Activated T-helper 9 cell treated with anti-CD3 and anti-CD28 coated beads, Interleukin-2, amount 50 U/mL, for 16 hours (primary cell): ENCODE measurements around the gene NOTUM.

ENCODE experiments used
- DNase-seq: peaks from one replicate; pipeline ENCODE4 v3.0.0-alpha.2; 2020; ENCODE audit warnings: low read depth

Gene NOTUM

GRCh38 chr17:81961087-81961511, at the start of gene NOTUM:
Gene NOTUM, minus strand, starts transcription at chr17:81961187. Its CDS starts 278 bp downstream, at chr17:81960909.
- no peak for DNase-seq

GRCh38 chr17:82009413-82009812, 48.4 kb upstream of the NOTUM start:
- no peak for DNase-seq

DNA sequence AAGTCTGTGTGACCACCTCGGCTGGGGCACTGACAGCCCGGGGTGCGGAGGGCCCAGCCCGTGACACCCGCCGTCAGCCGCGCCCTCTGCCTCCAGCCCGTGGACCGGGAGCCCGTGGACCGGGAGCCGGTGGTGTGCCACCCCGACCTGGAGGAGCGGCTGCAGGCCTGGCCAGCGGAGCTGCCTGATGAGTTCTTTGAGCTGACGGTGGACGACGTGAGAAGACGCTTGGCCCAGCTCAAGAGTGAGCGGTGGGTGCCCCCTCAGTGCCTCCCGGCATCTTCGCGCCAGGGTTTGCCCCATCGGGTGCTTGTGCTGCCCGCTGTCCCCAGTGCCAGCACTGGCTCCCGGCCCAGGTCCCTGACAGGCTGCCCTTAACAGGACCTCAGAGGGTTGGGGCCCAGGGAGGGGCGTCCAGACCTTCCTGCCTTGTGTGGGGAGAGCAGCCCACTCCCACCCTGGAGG, 48.0 kb upstream of the NOTUM start:
- no peak for DNase-seq

DNA sequence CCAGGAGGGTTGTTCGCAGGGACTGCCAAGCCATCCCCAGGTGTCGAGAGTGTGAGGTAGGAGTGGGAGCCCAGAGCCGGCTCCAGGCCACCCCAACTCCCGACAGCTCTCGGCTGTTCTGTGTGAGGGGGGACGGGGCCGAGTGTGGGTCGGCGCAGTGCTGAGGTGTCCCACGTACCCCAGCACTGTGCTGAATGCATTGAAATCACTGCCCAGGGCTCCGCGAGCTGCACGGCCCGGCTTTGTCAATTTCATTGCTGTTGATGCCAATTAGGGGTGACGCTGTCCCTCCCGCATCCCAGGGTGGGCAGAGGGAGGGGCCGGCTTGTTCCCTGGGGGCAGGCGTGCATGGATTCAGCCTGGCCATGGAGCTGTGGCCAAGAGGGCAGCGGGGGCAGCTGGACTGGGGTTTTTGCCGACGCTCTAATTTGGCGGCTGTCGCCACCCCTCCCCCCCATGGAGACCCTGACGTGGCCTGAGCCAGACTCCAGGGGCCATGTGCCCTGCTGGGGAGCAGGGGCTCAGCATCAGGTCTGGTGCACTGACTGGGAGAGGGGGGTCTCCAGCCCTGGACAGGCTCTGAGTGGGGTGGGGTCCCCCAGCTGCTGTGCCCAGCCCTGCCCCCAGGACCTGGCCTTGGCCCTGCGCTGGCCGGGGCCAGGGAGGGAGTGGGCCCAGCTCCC, 47.4 kb upstream of the NOTUM start:
- DNase-seq: no peak

- no peak for DNase-seq
Measured at GRCh38 chr17:82007495-82008257, 46.7 kb upstream of the NOTUM start.

- no peak for DNase-seq
Measured at GRCh38 chr17:82007228-82007494, 46.2 kb upstream of the NOTUM start.

DNA sequence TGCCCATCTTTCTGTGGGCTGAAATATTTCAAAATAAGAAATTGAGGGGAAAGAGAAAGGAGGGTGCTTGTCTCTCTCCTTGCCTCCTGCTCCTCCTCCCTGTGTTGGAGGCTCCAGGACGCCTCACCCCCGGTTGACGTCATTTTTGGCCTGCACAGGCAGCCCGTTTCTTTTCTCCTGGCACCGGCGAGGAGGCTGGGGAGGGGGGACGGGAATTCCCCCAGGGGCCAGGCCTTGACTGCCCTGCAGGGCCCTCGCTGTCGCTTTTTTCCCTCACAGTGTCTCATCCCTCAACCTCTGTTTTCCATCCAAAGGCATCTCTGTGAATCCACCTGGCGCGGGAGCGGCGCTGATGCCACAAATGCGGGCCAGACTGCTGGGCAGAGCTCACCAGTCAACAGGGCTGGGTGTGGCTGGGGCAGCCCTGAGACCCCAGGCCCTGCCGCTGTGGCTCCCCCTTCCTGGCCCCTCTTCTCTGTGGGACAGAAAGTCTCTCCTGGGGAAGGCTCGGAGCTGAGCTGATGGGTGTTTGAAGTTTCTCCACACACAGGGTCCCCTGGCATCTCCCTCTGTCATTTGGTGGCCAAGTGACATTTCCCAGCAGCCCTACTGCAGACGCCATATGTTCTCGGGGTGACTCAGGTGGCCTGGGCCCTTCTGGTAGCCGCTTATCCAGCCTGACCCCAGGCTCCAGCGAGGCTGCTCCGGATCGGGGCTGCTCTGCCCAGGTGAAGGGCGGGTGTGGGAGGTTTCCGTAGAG, 45.7 kb upstream of the NOTUM start:
- DNase-seq: no peak

DNA sequence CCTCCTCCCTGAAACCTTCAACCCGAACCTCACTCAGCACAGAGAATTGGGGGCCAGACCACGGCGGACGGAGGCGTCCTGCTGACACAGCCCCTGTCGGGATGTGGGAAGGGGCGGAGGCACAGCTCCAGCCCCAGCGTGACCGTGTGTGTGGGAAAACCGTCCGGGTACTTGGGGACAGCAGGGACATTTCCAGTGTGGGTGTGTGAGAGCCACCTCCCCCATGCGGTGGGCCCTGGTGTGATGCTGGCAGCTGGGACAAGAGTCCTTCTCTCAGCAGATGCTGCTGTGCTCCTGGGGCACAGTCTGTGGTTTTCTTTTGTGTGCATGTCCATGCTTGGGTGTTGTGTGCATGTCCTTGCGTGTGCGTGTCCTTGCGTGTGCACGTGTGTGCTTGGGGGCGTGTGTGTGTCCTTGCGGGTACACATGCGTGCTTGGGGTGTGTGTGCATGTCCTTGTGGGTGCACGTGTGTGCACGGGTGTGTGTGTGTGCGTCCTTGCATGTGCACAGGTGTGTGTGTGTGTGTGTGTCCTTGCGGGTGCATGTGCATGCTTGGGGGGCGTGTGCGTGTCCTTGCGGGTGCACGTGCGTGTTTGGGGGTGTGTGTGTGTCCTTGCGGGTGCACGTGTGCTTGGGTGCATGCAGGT, 44.8 kb upstream of the NOTUM start:
- no peak for DNase-seq

GRCh38 chr17:82004517-82005455, 43.8 kb upstream of the NOTUM start:
- no peak for DNase-seq

GRCh38 chr17:82003411-82004381, 42.7 kb upstream of the NOTUM start:
- DNase-seq: peak; percentile 36

- no peak for DNase-seq
Measured at GRCh38 chr17:82001571-82002056, 40.6 kb upstream of the NOTUM start.

- no peak for DNase-seq
Measured at GRCh38 chr17:82000803-82001570, 40.0 kb upstream of the NOTUM start.

- DNase-seq: no peak
Measured at GRCh38 chr17:81999976-82000802, 39.2 kb upstream of the NOTUM start.

DNA sequence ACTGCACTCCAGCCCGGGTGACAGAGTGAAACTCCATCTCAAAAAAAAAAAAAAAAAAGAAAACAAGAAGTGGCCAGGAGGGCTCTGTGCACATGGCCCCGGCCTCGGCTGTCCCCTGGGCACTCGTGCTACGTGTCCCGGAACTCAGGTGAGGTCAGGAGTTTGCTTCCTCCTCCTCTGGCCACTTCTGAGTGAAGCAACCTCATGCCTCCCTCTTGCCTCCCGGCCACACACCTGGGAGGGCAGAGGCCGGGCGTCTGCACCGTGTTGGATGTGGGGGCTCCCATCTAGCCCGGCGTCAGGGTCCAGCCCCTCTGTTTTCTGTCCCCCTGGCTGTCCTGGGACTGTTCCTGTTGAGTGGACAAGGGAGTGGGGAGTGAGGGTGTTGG, 38.6 kb upstream of the NOTUM start:
- no peak for DNase-seq

- DNase-seq: no peak
Measured at GRCh38 chr17:81998691-81999438, 37.9 kb upstream of the NOTUM start.

- DNase-seq: no peak
Measured at GRCh38 chr17:81998212-81998611, 37.2 kb upstream of the NOTUM start.

DNA sequence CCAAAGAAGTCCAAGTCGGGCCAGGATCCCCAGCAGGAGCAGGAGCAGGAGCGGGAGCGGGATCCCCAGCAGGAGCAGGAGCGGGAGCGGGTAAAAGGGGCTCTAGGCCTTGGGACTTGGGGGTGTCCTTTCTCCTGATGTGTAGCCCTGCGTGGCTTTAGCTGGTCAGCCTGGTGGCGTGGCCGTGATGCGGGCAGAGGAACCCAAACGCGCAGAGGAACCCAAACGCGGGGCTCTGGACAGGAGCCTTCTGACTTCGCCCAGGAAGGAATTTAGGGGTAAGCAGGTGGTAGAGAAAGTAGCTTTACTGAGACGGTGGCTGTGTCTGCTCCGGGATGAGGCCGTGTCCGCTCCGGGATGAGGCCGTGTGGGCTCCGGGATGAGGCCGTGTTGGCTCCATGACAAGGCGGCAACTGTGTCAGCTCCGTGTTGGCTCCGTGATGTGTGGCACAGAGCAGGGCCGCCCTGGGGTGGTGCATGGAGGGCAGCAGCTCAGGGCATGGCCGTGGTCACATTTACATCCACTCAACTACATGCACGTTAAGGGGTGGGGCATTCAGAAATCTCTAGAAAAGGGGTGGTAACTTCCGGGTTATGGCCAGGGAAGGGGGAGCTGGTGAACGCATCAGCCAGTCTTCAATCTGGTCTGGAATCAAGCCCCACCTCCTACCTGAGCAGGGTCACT, 35.9 kb upstream of the NOTUM start:
- DNase-seq: no peak
